Stimulated activated naive CD4-positive, alpha-beta T cell (primary cell): ENCODE measurements around the gene LINGO3.
"Not testable (repeated sequence)": the region's sequence is repeated elsewhere in the genome, so short reads cannot be mapped to it uniquely, and the experiment has no call there.

Experiments
- DNase-seq, 6 experiments: peaks; one replicate each; lab custom pipeline; 2025; lab: John Stamatoyannopoulos, UW

Gene LINGO3, protein sequence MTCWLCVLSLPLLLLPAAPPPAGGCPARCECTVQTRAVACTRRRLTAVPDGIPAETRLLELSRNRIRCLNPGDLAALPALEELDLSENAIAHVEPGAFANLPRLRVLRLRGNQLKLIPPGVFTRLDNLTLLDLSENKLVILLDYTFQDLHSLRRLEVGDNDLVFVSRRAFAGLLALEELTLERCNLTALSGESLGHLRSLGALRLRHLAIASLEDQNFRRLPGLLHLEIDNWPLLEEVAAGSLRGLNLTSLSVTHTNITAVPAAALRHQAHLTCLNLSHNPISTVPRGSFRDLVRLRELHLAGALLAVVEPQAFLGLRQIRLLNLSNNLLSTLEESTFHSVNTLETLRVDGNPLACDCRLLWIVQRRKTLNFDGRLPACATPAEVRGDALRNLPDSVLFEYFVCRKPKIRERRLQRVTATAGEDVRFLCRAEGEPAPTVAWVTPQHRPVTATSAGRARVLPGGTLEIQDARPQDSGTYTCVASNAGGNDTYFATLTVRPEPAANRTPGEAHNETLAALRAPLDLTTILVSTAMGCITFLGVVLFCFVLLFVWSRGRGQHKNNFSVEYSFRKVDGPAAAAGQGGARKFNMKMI

DNA sequence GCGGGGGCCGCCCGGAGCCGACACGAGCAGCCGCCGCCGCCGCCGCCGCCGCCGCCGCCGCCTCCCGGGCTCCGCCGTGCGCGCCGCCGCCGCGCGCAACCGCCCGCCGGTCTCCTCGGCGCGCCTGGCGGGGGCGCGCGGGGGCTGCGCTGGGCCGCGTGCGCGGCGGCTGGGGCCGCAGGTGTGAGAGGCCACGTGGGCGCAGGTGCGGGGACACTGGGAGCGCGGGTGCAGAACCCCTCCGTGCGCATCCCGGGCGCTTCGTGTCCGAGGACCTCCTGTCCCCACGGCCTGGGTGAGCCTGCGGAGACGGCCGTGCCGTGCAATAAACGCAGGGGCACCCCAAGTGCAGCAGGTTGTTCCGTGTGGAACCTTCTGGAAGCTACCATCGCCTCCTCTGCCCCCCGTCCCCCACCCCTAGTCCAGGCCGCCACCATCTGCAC is at the start of gene LINGO3:
Gene LINGO3 (minus strand): TSS at position 41 of the 443 bp plus-strand sequence. CDS start 16,378 bp downstream, outside the sequence.
- DNase-seq, result no peak

DNA sequence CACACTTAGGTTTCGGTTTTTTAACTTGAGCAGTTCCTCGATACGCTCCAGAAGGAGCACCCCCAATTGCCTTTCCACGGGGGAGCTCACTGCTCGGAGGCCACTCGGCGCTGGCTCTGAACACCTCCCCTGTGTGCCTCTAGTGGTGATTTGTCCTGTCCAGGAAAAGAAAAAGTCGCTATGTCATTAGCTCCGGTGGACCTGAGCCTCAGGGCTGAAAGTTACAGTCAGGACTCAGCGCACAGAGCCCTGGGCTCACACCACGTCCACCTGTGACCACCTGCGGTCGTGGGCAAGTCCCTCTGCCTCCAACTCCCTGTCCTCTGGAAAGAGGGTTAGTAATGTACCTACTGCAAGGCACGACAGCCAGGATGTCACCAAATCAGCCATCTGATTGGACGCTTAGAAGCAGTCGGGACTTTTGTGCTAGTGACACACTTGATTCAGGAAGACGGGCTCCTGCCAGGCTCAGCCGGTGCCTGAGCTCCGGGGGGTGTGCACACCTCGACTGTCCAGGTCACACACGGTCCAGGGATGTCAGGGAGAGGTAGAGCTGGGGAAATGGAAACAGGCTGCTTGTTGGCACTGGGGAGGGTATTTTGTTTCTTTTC is 48.2 kb upstream of the LINGO3 start:
- no peak for DNase-seq

DNA sequence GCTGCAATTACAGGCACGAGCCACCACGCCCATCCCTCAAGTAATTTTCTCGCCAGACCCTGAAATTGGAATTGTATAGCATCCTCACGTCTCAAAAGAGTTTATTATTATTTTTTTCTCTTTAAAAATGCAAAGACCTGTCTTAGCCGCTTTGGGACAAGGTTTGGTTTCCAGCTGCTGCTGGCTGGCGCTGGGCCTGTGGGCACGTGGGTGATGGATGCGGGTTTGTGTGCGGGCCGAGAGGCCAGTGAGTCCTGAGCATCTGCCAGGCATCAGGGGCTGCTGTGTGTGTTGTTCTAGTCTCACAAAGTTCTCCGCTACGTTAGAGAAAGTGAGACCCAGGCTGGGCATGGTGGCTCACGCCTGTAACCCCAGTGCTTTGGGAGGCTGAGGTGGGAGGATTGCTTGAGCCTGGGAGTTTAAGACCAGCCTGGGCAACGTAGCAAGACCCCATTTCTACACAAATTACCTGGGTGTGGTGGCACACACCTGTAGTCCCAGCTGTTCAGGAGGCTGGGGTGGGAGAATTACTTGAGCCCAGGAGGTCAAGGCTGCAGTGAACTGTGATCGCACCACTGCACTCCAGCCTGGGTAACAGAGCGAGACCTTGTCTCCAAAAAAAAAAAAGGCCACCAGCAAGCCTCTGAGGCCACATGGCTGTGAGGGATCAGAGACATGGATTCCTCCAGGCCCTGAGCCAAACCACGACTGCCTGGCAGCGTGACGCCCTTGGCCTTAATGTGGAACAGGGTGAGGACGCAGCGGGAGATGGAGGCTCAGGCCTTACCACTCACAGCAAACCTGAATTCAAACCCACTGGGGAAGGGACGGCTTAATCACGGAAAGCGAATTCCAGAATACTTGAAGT is 47.4 kb upstream of the LINGO3 start:
- DNase-seq, result no peak

DNA sequence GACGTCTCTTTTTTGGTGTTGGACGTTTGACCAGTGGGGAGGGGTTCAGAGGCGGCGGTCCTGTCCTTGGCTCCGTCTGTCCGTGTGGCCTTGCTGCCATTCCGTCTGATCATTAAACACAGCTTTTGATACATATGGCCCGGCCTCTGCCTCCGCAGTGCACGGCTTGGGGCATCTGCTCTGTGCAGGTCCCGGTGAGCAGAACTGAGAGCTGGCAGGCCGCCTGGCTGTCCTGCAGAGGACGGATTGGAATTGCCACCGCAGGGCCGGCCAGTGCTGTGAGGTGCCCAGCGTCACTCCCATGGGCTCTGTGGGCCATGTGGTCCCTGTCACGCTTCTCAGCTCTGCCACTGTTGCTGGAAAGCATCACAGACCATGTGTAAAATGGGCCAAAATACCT is 46.7 kb upstream of the LINGO3 start:
- DNase-seq, result no peak

DNA sequence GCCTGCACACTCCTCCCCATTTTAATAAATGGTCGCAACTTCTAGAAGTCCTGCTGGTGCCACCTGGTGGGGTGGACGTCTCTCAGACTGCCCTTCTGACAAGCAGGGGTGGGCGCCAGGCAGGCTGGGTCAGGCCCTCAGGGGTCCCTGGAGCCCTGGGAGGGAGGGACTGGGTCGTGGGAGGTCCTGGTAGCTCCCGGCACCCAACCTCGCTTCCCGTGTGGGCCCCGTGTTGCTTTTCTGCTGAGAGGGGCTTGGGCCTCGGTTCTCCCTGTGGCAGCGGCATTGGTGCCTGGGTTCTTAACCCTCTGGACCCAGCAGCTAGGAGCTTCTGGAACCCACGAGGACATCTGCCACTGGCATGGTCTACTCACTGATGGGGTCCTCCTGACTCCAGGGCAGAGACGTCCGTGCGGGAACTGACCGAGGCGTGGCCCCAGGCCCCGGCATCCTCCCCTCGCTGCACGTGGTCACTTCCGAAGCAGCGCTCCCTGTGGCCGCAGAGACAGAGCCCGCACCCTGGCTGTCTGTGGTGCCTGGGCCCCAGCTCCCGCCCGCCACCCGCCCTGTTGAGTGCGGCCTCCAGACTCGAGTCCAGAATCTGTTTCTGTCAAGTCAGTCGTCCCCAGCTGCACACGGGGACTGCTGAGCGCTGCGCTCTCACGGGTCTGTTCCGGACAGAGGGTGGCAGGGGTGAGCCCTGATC is 46.1 kb upstream of the LINGO3 start:
- DNase-seq, result no peak

DNA sequence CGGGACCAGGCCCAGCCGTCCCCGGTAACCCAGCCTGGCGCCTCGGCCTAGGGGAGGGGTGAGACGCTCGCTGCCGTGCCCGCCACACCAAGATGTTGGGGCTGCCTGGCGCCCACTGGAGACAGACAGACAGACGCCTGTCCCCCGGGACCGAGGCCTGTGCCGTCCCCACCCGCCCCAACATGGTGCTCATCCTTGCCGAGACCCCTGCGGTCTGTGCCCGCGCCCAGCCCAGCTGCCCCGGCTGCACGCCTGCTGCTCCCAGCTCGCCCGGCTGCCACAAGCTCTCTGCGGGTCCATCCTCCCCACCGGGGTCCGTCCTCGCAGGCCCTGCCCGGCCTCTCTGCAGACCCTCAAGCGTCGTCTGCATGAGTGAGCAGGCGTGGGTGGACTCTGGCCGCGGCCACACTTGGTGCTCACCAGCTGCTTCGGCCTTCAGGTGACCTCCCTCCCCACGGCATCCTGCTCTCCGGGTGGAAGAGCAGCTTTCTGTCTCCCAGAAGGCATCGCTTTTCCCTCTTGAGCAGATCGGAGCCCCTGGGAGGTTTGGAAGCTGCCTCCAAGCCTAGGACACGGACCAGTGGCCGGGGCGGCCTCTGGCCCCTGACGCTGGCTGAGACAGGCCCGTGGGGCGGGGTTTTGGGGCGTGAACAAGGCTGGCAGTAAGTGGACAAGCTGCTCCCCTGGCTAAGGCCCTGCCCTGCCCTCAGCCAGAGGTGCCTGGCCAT is 45.4 kb upstream of the LINGO3 start:
- no peak for DNase-seq

DNA sequence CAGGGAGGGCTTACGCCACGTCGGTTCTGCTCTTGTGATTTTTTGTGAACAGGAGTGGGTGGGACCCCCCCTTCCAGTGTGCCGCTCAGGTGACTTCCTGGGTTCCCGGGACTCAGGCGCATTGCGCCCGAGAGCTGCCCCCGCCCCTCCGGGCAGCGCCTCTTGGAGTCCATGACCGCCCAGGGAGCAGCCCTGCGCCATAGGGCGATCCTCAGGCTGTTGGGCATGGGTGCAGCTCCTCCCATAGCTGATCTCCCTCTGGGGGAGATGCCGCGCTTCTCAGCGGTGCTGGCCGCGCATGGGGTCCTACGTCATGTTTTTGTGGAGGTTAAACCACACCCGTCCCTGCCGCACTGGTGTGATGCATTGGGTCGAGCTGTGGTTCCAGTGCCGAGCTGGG is 44.2 kb upstream of the LINGO3 start:
- DNase-seq, result no peak

DNA sequence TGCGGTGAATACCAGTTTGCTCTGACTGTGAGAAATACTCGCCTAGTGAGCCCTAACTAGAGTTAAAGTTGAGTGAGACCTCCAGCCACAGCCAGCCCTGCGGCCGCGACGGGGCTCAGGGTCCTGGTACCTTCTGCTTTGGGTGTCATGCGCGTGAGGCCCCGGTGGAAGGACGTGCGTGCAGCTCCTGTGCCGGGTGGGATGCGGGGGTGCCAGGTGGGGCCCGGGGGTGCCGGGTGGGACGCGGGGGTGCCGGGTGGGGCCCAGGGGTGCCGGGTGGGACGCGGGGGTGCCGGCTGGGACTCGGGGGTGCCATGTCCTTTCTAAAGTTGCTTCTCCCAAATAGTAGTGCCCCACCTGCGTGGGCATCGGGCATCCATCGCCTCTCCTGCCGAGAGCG is 43.6 kb upstream of the LINGO3 start:
- no peak for DNase-seq

DNA sequence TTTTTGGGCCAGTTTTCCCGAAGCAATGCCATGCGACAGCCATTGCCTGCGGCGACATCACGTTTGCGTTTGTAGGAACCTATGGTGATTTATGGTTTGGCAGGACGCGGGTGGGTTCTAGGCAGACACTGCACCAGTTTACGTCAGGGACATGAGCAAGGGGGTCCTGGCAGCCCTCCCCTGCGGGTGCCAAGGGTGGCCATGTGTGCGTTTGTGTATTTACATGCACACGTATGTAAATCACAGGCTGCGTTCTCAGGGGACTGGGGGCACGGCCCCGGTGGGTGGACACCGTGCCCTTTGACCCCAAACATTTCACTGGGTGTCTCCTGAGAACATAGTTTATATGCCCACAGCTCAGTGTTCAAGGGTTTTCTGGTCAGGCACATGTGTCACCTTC is 42.7 kb upstream of the LINGO3 start:
- no peak for DNase-seq

DNA sequence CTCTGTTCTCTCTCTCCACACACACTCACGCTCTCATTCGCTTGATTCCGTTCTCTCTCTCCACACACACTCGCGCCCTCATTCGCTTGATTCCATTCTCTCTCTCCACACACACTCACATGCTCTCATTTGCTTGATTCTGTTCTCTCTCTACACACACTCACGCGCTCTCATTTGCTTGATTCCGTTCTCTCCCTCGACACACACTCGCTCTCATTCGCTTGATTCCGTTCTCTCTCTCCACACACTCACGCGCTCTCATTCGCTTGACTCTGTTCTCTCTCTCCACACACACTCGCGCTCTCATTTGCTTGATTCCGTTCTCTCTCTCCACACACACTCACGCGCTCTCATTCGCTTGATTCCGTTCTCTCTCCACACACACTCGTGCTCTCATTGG is 41.9 kb upstream of the LINGO3 start:
- not testable (repeated sequence) for DNase-seq

DNA sequence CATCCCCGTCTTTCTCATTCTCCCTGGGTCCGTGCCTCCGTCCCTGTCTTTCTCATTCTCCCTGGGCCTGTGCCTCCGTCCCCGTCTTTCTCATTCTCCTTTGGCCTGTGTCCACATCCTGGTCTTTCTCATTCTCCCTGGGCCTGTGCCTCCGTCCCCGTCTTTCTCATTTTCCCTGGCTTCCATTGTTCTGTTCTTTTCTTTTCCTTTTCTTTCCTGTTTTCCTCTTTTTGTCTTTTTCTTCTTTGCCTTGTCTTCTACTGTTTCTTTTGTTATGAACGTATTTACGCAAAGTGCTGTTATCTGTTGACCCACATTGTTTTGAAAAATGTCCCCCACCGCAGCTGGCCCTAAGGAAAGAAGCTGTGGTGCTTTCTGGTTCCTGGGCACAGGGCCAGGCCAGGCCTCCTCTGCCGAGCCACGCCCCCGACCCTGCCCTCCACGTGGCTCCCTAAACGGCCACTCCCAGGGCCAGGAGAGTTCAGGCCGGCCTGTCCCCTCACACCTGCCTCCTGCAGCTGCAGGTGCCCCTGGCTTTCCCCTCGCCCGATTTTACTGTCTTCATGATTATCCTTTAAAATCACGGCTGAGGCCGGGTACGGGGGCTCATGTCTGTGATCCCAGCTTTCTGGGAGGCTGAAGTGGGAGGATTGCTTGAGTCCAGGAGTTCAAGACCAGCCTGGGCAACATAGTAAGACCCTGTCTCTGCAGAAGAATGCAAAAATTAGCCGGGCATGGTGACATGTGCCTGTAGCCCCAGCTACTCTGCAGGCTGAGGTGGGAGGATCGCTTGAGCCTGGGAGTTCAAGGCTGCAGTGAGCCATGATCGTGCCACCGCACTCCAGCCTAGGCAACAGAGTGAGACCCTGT is 38.1 kb upstream of the LINGO3 start:
- no peak for DNase-seq

DNA sequence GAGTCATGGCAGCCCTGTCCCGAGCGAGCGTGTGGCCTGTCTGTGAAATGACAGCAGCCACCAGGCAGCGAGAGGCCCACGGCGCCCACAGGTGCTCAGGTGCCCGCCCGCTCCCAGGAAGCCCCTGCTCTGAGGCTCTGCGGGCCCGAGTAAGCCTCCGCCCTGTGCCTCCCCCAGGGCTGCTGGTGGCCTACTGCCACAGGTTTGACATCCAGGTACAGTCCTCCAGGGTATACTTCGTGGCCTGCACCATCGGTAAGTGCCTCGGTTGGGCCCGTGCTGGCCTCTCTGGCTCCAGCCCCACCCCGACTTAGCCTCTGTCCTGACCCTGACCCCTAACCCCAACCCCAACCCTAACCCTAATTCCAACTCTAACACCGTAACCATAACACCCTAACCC is 37.1 kb upstream of the LINGO3 start:
- DNase-seq, result no peak

DNA sequence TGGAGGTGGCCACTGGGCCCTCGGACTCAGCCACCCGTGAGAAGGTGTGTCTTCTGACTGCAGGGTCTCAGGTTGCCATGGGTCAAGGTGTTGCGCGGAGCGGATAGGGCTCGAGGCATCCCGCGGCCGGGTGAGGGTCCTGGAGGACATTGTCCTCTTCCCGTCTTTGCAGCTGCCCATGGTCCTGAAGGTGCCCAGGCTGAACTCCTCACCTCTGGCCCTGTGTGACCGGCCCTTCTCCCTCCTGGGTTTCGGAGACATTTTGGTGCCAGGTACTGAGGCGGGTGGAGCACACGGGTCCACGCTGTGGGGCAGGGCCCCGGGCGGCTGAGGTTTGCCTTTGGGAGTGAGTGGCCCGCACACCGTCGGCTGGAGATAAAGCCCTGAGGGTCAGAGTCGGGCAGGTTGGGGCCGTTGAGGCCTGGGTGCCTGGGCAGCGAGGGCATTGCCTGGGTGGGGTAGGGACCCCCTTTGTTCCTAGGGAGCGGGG is 36.5 kb upstream of the LINGO3 start:
- DNase-seq, result no peak

DNA sequence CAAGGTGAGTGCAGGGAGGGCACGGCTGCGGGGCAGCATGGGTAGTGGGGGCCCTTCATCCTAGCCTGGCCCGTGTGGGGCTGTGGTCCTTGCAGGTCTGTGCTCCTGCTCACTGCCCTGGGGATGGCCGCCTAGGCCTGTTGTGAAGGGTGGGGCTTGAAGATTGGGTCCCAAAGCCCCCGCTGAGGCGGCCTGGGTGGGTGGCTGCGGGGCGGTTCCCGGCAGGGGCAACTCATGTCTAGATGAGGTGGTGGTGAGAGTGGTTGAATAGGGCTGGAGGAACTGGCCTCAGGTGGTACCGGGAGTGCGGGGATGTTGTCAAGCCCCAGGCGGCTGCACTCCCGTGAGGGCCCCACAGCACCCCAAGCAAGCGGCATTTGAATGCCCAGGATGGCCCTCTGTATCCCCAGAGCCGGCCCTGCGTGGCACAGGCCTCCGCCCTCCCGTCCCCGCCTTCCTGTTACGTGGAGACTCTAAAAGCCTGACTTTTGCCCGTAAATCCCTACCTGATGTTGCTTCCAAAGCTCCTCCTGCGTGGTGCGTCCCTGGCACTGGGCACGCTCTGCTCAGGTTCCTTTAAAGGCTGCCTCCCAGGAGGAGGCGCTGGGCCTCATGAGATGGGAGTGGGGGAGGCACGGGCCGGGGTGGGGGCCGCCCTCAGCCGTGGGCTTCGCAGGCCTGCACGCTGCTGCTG is 35.5 kb upstream of the LINGO3 start:
- no peak for DNase-seq

DNA sequence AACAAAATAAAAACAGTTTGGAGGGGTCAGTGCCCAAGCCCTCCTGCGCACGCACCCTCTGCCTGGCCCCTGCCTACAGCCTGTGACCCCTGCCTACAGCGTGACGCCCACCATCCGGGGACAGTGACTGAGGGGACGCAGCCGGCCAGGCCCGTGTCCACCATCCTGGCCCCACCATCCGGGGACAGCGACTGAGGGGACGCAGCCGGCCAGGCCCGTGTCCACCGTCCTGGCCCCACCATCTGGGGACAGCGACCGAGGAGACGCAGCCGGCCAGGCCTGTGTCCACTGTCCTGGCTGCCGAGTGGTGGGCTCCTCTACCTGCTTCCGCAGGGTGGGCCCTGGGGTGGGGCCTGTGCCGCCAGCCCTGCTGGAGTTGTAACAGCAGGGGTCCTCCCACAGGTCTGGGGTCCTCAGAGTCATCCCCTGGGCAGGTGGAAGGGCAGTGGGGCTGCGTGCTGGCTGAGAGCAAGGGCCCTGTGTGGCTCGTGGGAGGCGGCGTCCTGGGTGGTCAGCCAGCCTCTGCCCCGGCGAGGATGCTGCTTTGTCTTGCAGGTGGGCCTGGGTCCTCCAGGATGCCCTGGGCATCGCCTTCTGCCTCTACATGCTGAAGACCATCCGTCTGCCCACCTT is 34.8 kb upstream of the LINGO3 start:
- no peak for DNase-seq

DNA sequence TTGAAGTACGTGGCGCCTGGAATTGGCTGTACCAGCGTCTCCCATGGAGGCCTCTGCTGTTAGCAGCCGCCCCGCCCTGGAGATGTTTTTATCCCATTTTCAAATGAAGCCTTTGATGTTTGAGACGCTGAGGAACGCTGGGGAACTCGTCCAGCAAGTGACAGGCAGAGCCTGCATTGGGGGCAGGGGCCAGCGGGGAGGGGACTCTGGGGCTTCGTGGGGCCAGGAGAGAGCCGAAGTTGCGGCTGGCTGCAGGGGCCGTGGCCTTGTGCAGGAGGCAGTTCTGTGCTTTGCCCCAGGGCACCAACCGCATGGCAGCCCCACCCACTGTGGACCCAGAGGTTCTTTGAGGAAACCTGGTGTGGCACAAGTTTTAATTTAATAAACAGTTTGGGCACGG is 34.0 kb upstream of the LINGO3 start:
- DNase-seq, result no peak

DNA sequence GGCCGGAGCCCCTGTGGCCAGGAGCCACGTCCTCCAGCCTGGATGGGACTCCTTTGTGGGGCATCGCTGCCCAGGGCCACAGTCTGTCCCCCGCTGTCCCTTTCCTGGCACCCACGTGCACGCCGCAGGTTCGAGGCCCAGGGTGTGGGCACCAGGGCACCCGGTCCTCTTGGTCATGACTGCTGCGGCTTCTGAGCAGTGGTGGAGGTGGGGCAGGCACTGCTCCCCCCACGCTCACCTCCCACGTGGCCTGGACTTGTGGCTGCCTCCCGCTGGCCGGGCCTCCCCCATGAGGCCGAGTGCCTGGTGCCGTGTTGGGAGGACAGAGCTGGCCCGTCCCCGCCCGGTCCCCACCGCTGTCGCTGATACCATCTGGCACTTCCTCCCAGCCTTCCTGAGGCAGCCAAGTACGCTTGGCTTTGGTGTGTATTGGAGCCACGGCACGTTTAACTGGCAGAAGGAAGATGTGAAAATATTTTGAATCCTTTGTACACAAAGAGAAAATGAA is 33.3 kb upstream of the LINGO3 start:
- DNase-seq, result no peak

DNA sequence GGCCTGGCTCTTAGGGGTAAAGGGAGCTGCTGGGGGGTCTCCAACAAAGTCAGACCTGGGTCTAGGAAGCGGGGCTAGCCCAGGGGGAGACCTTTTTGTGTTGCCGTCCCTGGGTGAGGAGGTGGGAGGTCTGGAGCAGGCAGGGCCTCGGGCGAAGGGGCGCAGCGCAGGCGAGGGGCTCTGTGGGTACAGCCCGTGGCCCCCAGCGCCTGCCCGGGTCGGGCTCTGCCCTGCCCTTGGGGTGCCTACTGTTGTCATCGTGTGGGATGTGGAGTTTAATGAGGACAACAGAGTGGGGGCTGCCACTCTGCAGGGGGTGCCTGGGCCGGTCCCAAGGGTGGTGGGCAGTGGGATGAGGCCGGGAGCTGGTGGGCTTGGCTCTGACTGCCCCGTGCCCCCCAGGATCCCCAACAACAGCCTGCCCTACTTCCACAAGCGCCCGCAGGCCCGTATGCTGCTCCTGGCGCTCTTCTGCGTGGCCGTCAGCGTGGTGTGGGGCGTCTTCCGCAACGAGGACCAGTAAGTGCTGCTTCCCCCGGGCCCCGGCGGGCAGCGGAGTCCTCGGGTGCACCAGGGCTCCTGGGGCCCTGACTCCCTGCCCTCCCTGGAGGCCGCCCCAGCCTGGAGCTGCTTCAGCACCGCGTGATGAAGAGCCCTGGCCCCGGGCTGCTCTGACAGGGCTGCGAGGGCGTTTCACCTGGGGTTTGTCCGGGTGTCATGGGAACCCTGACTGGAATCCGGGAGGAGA is 32.7 kb upstream of the LINGO3 start:
- DNase-seq, result no peak
